Stimulated activated CD8-positive, alpha-beta memory T cell treated with anti-CD3 and anti-CD28 coated beads, Interleukin-12 subunit alpha, Interleukin-12 subunit beta, amount 100 ng/mL, for 4 hours (primary cell): ENCODE measurements around the gene C8G.
A peak's percentile ranks its signal among the peaks of the same experiment; 100 is the strongest.

Source experiments
- DNase-seq: peaks from one replicate; pipeline ENCODE4 v3.0.0-alpha.2; 2020; ENCODE audit warnings: low read depth

C8G gene

DNA sequence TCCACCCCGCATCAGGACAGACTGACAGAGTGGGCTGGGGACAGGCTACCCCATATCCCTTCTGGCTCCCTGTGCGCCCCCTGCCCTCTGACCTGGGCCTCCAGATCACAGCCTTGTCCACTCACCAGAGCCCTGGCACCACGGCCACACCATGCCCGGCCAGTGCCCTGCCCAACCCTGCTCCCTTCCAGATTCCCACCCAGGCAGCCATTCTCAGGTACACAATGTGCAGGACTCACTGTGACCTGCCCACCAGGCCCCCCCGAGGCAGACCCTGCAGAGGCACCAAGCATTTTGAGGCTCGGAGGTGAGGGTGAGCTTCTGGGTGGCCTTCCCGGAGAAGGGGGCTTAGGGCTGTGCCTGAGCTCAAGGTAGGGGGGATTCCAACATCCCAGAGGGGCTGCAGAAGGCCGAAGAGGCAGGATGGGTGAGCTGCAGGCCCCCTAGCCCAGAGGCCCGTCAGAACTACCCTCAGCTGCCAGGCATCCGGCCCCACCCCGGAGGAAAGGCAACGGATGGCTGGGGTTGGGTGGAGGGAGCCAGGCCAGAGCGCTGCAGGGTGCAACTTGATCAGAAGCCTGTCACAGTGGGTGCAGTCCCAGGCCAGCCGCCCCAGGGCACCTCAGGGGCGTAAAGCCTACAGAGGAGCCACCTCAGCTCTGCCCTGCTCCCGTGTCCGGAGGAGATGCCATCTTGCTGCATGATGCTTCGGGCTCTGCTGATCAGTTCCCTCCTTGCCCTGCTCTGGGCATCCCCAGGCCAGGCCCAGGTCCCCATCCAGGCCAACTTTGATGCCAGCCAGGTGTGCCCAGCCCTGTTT is 37.4 kb downstream of the C8G start, which contains the start of gene LCNL1:
Gene LCNL1 (plus strand): TSS at position 762 of the 820 bp plus-strand sequence. CDS start 594 bp downstream, outside the sequence.
- no peak for DNase-seq

- DNase-seq, result no peak
These were observed 38.1 kb downstream of the C8G start for GRCh38 chr9:136983167-136983566.

DNA sequence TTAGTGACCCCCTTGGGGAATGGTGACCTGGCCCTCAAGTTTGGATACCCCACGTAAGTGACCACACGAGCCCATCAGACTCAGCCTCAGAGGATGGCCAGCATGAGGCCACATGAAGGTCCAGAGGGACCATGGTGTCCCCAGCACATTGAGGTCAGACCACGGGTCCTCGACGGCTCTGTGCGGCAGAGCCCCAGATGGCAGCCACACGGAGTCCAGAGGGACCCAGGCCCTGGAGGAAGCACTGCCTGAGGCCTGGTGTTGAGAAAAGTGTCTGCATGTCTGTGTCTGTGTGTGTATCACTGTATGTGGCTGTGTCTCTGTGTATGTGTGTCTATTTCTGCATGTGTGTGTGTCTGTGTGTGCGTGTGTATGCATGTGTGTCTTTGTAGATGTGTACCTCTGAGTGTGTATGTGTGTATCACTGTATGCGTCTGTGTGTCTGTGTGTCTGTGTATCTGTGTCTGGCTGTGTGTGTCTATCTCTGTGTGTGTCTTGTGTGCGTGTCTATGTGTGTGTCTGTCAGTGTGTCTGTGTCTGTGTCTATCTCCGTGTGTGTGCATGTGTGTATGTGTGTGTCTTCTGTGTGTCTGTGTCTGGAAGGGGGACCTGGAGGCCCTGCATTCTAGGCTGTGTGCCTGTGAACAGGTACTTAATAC is 38.7 kb downstream of the C8G start:
- DNase-seq, result no peak

DNA sequence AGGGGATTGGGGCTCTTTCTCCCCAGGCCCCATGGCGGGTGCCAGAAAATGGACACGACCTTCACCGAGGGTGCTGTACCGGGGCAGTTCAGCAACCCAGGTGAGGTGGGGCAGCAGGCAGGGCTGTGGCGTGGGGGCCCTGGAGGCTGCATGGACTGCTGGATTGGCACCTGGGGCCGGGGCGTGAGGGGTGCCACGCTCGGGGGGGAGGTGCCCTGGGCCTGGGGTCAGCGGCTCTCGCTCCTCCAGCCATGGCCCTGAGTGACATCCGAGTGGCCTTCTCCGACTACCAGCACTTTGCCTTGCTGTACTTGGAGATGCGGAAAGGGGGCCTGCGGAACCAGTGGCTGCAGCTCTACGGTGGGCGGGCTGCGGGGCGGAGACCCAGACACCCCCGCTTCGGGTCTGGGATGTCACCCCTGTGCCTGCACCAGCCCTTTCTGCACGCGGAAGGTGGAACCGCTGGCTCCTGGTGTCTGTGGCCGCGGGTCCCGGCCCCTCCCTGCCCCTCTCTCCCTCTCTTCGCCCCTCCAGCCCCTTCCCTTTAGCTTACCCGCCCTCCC is 39.5 kb downstream of the C8G start:
- DNase-seq, result no peak

GRCh38 chr9:136985027-136985602 is 40.1 kb downstream of the C8G start:
- DNase-seq, result no peak

GRCh38 chr9:136985853-136986252 is 40.8 kb downstream of the C8G start:
- DNase-seq, result no peak

GRCh38 chr9:136988872-136989271 is 43.8 kb downstream of the C8G start:
- DNase-seq, result no peak

DNA sequence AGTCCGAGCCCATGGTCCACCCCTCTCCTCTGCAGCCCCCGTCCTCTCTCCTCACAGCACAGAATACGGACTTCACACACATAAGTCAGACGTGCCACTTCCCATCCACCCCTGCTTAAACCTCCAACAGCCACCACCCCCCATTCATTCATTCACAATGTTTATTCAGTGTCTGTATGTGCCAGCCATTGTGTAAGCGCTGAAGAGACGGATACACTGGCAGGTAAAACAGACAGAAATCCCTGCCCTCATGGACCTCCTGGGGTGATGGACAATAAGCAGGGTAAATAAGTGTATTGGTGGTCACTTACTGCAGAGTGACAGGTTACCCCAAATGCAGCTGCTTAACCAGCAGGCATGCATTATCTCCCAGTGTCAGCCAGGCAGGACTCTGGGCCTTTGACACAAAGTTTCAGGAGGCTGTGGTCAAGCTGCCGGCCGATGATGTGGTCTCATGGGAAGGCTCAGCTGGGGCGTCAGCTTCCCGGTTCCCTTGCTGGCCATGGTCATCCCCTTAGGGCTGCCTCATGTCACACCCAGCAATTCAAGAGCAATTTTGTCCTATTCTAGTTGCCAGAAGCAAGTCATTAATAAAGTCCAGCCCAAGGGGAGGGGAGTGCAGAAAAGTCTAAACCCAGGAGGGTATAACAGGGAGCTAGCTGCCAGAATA is 45.3 kb downstream of the C8G start:
- no peak for DNase-seq

GRCh38 chr9:136991993-136992818 is 47.2 kb downstream of the C8G start, which contains the start of gene PAXX:
TSS of gene PAXX (plus strand) at chr9:136992422. CDS start at chr9:136992444, 22 bp downstream.
- peak; percentile 86 for DNase-seq

- DNase-seq, result no peak
These were observed 47.9 kb downstream of the C8G start for GRCh38 chr9:136992819-136993369.

DNA sequence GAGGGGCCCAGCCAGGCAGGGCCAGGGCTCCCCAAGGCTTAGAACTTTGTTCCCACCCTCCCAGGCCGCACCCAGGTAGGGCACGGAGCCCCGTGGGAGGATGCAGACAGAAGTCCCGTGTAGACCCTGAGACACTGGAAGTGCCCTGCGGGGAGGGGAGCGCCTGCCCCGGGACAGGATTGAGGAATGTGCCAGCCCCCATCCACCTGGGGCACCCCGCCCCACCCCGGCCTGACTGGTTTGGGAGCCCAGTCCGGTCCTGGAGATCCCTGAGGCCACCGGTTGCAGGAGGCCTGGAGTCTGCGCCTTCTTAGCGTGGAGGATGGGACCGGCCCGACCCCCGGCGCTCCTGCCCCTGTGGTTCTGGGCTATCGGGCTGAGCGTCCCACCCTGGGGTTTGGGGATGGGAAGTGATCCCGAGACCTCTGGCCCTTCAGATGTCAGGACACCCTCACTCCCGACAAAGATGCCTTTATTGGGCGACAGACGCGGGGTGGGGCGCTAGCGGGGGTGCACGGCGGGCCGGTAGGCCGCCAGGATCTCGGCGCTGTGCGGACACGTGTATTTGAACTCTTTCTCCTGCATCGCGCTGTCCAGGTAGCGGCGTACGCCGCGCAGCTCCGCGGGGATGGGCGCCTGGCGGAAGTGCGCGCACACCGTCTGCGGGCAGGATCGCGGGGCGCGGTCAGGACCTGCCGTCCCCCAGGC is 49.3 kb downstream of the C8G start:
- no peak for DNase-seq

DNA sequence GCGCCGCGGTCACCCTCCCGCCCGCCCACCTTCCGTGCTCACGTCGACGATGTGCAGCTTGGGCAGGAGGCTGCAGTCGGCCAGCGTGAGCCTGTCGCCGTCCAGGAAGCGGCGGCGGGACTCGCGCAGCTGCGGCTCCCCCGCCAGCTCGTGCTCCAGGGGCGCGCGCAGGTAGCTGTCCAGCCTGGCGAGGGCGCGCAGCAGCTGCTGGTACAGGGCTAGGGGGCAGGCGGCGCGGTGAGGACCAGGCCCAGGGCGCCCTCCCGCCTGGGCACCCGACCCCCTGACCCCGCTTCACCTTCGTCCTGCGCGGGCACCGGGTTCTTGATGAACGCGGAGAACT is 49.8 kb downstream of the C8G start:
- no peak for DNase-seq

- DNase-seq, result no peak
These were observed 50.3 kb downstream of the C8G start for GRCh38 chr9:136995362-136995761.

DNA sequence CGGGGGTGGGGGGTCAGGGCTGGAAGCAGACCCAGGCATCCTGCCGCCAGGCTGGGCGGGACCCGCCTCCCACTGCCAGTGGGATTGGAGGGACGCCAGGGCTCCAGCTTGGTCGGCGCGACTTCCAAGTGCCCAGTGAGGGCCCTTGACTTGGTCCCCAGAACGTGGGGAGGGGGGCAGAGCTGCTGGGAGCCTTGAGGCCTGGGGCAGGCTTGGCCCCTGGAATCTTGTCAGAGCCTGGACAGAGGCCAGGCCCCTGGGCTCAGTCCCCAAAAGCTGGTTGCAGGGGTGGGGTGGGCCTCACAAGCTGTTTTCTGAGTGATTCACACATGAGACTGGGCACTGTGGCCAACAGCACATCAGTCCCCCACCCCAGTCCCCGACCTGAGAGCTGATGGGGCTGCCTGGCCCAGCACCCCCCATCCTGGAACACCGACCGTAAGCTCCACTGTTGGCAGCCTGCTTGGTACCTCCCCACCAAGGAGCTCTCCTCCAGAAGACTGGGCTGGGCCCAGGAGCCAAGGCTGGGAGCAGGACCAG is 50.8 kb downstream of the C8G start:
- DNase-seq, result no peak
